Osteoblast (primary cell): ENCODE results near the gene EGFR. TPM values are rescaled to one million over a fixed set of nuclear protein-coding genes. Genes with fewer than 3 reads are reported as not detected.

Experiments used
- DNase-seq: peaks from one replicate; pipeline ENCODE4 v3.0.0; 2011; ENCODE audit warnings: low spot score, mixed read lengths; ENCODE audit not compliant: insufficient read length; ENCODE audit errors: missing footprints
- H2AFZ ChIP-seq: 2 replicates; pipeline ENCODE4 v1.6.0; 2011; ENCODE audit warnings: mild to moderate bottlenecking, low read length
- H3K27ac ChIP-seq: 2 replicates; pipeline ENCODE4 v1.5.1; 2011; ENCODE audit warnings: mild to moderate bottlenecking, low read depth, low read length, moderate library complexity
- H3K27me3 ChIP-seq: 2 replicates; pipeline ENCODE4 v1.6.0; 2012; ENCODE audit warnings: mild to moderate bottlenecking, control low read depth, inconsistent platforms, low read length, moderate library complexity; ENCODE audit not compliant: insufficient read depth
- H3K36me3 ChIP-seq: 2 replicates; pipeline ENCODE4 v1.5.1; 2011; ENCODE audit warnings: mild to moderate bottlenecking, low read length, control low read depth, moderate library complexity; ENCODE audit not compliant: insufficient read depth
- H3K4me1 ChIP-seq: 2 replicates; pipeline ENCODE4 v1.5.1; 2011; ENCODE audit warnings: mild to moderate bottlenecking, low read length, control low read depth, moderate library complexity; ENCODE audit not compliant: insufficient read depth
- H3K4me2 ChIP-seq: 2 replicates; pipeline ENCODE4 v1.6.0; 2011; ENCODE audit warnings: mild to moderate bottlenecking, low read length; ENCODE audit not compliant: insufficient read depth
- H3K4me3 ChIP-seq: fragments of 200-600 bp; sonication (generic); 3 replicates; pipeline ENCODE4 v1.5.1; 2012; ENCODE audit warnings: mild to moderate bottlenecking, low read length, inconsistent platforms; ENCODE audit not compliant: insufficient read depth
- H3K79me2 ChIP-seq: 2 replicates; pipeline ENCODE4 v1.6.0; 2012; ENCODE audit warnings: mild to moderate bottlenecking, low read length, control low read depth, inconsistent platforms; ENCODE audit not compliant: insufficient read depth
- H3K9me3 ChIP-seq: 2 replicates; pipeline ENCODE4 v1.5.1; 2011; ENCODE audit warnings: low read depth, low read length, control low read depth
- H4K20me1 ChIP-seq: 2 replicates; pipeline ENCODE4 v1.6.0; 2012; ENCODE audit warnings: mild to moderate bottlenecking, low read length, control low read depth; ENCODE audit not compliant: insufficient read depth
- CTCF ChIP-seq: IDR thresholded peaks from 2 replicates; pipeline ENCODE4 v1.5.1; 2011; ENCODE audit warnings: mild to moderate bottlenecking, low read depth, low read length, moderate library complexity; ENCODE audit errors: extremely low read depth
- total RNA-seq: library from RNA; depleted of rRNA; stranded (reverse); fragments of >200 nt; gene quantifications from 2 replicates; pipeline ENCODE4 v1.2.3, GENCODE V29; 2012

EGFR gene
- total RNA-seq, 1 donor: 104 TPM

GRCh38 chr7:55251911-55252310 is 233.1 kb downstream of the EGFR start:
- H3K4me2 ChIP-seq: no peak overlapping the region
- H3K27me3 ChIP-seq: peaks cover 9% of the 10 kb centered on the region
- H4K20me1 ChIP-seq: no peaks in the 10 kb centered on the region
- H3K4me3 ChIP-seq: no peak overlapping the region
- no peak overlapping the region for H3K27ac ChIP-seq
- H3K9me3 ChIP-seq: no peaks in the 10 kb centered on the region
- no peaks in the 10 kb centered on the region for H3K36me3 ChIP-seq
- H3K79me2 ChIP-seq: no peaks in the 10 kb centered on the region
- TF ChIP-seq CTCF: no peak
- DNase-seq: no peak
- peaks cover 14% of the 10 kb centered on the region for H3K4me1 ChIP-seq
- H2AFZ ChIP-seq: no peak overlapping the region

- no peak for TF ChIP-seq CTCF
- no peak for DNase-seq
- H3K79me2 ChIP-seq: no peaks in the 10 kb centered on the region
- H3K4me1 ChIP-seq: peaks cover 14% of the 10 kb centered on the region
- H3K27ac ChIP-seq: no peak overlapping the region
- no peak overlapping the region for H3K4me2 ChIP-seq
- H3K27me3 ChIP-seq: peaks cover 13% of the 10 kb centered on the region
- no peak overlapping the region for H2AFZ ChIP-seq
- no peaks in the 10 kb centered on the region for H4K20me1 ChIP-seq
- no peak overlapping the region for H3K4me3 ChIP-seq
- no peaks in the 10 kb centered on the region for H3K9me3 ChIP-seq
- no peaks in the 10 kb centered on the region for H3K36me3 ChIP-seq
Observed at GRCh38 chr7:55252386-55252785, 233.6 kb downstream of the EGFR start.

GRCh38 chr7:55253188-55253587 is 234.4 kb downstream of the EGFR start:
- peaks cover 18% of the 10 kb centered on the region for H3K27me3 ChIP-seq
- H3K4me3 ChIP-seq: no peak overlapping the region
- no peak overlapping the region for H3K4me2 ChIP-seq
- DNase-seq: no peak
- H3K36me3 ChIP-seq: no peaks in the 10 kb centered on the region
- H3K79me2 ChIP-seq: no peaks in the 10 kb centered on the region
- H3K9me3 ChIP-seq: no peaks in the 10 kb centered on the region
- peaks cover 14% of the 10 kb centered on the region for H3K4me1 ChIP-seq
- no peaks in the 10 kb centered on the region for H4K20me1 ChIP-seq
- H2AFZ ChIP-seq: no peak overlapping the region
- TF ChIP-seq CTCF: no peak
- H3K27ac ChIP-seq: no peak overlapping the region

GRCh38 chr7:55254242-55254595 is 235.4 kb downstream of the EGFR start:
- H3K27ac ChIP-seq: peak overlapping the region; percentile 2
- no peak for TF ChIP-seq CTCF
- H3K79me2 ChIP-seq: no peaks in the 10 kb centered on the region
- peak overlapping the region; percentile 94 for H3K4me2 ChIP-seq
- H3K9me3 ChIP-seq: no peaks in the 10 kb centered on the region
- peaks cover 14% of the 10 kb centered on the region for H3K4me1 ChIP-seq
- no peaks in the 10 kb centered on the region for H3K36me3 ChIP-seq
- H3K27me3 ChIP-seq: peaks cover 22% of the 10 kb centered on the region
- no peaks in the 10 kb centered on the region for H4K20me1 ChIP-seq
- no peak for DNase-seq
- peak overlapping the region; percentile 85 for H2AFZ ChIP-seq
- peak overlapping the region; percentile 68 for H3K4me3 ChIP-seq
